Measurements from ENCODE around the gene EPHB1.

Gene EPHB1

GRCh38 chr3:135176881-135177280, 381.8 kb downstream of the EPHB1 start:
- DNase-seq = no peak

- DNase-seq = no peak
Measured at GRCh38 chr3:135178566-135178965, 383.5 kb downstream of the EPHB1 start.

GRCh38 chr3:135181408-135181807, 386.3 kb downstream of the EPHB1 start:
- DNase-seq = no peak

GRCh38 chr3:135182364-135182998, 387.4 kb downstream of the EPHB1 start:
- no peak for DNase-seq

- DNase-seq = no peak
Measured at GRCh38 chr3:135190658-135191057, 395.6 kb downstream of the EPHB1 start.

DNA sequence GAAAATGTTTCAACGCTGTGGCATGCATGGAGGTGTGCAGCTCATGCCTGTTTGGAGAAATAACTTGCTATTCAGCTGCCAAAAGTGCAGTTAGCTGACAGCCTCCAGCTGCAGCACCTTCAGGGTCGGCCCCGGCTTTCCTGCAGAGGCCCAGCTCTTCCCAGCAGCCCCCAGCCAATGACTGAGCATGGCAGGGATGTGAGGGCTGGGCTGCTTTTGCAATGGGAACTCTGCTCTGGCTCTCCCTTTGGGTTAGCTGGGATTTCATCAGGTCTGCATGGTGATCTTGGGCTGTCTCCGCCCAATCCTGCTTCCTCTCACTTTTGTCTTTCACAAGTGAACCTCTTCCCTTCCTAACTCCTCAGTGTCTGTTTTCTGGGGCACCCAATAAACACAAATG, 396.6 kb downstream of the EPHB1 start:
- DNase-seq = no peak

- no peak for DNase-seq
Measured at GRCh38 chr3:135192929-135193328, 397.9 kb downstream of the EPHB1 start.

DNA sequence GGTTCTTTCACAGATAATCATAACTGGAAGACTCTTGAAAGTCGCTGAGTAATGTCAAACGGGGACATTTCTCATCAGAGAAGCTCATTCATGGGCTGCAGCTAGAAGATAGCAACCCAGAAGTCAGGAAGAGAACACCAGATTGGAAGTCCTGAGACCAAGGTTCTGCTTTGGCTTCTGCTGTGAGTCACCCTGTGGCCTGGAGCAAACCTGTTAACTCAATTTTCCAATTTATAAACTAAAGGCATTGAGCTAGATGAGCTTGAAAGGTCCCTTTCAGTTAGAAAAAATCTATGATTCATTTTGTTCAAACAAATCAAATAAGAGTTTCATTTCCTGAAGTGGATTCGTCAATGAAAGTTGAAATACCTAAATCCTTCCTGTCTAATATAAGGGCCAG, 402.2 kb downstream of the EPHB1 start:
- DNase-seq = peak; percentile 79

DNA sequence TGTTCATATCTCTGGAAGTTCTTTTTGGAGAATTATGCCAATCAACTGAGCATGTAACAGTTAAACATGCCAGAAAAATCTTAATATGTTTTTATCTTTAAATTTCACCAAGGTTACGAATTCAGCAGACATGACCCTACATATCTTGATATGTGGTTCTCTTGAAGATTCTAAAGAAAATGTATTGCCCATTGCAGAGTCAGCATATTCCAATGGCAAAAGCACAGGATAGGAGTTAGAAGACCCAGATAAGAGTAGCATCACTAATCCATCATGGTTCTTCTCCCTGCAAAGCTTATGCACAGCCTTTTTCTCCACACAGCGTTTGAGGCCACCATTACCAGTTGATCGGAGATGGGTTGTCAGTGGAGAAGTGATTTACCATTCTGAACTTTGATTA, 402.8 kb downstream of the EPHB1 start:
- DNase-seq = no peak

- no peak for DNase-seq
Measured at GRCh38 chr3:135199137-135199536, 404.1 kb downstream of the EPHB1 start.

DNA sequence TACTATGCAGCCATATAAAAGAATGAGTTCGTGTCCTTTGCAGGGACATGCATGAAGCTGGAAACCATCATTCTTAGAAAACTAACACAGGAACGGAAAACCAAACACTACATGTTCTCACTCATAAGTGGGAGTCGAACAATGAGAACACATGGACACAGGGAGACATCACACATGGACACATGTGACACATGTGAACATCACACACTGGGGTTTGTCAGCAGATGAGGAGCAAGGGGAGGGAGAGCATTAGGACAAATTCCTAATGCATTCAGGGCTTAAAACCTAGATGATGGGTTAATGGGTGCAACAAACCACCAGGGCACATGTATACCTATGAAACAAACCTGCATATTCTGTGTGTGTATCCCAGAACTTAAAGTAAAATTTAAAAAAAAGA, 408.0 kb downstream of the EPHB1 start:
- no peak for DNase-seq

DNA sequence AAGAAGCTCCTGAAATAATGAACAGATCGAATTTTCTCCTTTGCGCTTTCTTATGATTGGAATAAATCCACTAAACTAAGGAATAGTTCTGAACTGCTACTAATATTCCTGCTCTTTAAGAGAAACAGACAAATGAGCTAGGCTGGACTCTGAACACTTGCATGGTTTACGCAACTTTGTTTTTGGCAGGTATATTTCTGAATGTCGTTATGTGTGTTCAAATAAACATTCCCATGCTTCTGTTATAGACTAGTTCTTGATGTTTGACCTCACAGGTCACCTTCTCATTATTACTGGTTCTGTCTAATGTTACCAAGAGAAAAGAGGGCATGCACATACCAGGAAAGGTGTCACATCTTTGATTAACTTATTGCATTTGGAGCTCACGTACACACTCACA, 418.2 kb downstream of the EPHB1 start:
- DNase-seq = no peak

GRCh38 chr3:135213822-135214221, 418.8 kb downstream of the EPHB1 start:
- DNase-seq = no peak

DNA sequence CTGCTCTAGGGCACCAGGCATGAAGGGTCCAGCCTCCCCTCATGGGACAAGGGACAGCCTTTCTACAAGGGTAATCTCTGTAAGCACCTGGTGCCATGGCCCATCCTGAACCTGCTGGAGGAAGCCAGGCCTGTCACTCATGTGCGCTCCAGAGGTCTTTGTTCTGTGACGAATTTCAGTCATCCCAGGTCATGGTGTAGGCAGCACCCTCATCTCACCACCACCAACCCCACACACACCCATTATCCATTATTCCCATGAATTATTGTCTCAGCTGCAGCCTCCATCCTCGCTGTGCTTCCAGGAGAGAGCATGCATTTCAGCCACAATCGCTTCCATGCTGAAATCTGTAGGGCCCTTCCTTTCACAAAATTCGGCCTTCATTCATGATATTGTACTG, 419.3 kb downstream of the EPHB1 start:
- no peak for DNase-seq

DNA sequence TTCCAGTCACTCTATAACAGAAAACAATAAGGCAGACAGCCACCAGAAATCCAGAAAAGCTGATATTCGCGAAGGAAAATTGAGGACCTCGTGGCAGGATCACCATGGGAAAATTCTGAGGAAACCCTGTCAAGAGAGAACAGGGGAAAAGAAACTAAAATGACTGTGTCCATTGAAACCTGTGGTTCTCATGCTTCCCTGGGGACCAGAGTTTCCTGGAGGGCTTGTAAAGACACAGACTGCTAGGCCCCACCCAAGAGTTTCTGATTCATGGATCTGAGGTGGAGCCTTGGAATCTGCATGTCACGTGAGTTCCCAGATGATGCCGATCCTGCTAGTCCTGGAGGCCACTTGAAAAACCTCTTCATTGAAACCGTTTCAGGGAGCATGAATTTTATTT, 420.5 kb downstream of the EPHB1 start:
- no peak for DNase-seq

GRCh38 chr3:135216659-135217058, 421.6 kb downstream of the EPHB1 start:
- no peak for DNase-seq

DNA sequence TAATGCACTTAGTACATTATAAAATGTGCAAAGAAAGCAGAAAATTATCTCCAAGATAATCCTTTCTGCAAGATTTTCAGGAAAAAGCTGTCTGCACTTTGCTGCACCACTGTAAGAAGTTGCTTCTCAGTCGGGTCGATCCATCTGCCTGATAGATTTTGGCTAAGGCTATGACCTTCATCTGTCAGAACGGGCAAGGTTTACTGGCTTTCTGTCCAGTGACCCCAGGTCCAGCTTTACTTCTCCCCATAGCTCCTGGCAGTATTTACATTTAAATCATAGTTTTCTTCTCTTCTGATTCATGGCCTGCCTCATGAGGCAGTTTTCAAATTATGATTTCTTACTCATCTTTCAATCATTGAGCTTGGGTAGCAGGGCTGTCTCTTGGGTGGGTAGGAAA, 422.7 kb downstream of the EPHB1 start:
- DNase-seq = no peak

DNA sequence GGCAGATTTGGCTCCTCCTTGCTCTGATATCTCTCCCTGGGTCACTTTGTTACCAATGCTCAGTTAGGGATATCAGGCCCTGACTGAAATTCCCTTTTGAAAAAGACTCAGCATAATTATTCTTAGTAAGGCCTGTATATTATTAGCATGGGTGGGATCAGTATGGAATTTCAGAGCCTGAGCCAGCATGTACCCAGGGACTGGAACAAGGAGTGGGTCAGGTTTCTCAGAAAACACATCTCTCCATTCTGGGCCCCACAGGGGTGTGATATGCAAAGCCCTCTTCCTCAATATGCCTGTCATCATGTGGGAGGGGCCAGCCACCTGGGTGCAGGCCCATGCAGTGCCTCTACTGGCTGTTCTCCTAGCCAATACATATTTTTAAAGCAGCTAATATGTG, 423.2 kb downstream of the EPHB1 start:
- no peak for DNase-seq

GRCh38 chr3:135218782-135219181, 423.7 kb downstream of the EPHB1 start:
- DNase-seq = no peak

DNA sequence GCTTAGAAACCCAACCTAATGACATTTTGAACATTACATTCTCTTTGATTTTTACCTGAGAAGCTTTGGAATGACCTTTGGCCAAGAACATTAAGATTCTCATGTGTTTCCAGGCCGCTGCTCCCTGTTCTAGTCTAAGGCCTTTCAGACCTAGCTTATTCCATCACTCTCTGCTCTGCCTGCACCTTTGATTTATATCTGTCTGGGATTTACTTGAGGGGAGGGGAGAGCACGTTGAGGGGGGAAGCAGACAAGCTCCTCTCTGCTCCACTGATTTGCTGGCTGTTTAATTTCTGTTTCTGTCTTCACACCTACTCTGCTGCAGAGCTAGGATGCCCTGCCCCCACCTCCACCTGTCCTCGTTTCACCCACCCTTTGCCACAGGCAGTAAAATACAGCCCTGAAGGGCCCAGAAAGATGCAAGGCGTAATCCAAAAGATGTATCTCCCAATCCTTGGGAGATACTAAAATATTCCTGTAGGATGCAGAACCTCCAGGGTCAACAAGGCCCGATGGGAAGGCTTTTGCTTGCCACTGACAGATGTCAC, 429.8 kb downstream of the EPHB1 start:
- DNase-seq = no peak

DNA sequence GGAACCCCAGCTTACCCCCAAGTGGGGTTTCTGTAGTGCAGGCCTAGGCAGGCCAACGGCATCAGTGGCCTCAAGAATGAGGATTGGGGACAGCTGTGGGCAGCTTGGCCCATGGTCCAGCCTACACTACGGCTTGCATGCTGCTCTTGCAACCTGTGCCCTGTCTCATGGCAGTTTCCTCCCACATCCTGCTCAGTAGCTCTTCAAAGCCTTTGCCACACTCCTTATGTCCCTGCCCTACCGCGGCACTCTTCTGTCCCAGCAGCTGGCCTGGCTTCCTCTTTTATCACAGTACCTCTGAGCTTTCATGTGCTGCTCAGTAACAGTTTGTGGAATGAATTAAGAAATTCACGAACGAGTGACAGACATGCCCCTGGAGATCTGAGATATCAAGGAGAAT, 431.0 kb downstream of the EPHB1 start:
- DNase-seq = peak; percentile 46

- DNase-seq = no peak
Measured at GRCh38 chr3:135228201-135228600, 433.1 kb downstream of the EPHB1 start.

DNA sequence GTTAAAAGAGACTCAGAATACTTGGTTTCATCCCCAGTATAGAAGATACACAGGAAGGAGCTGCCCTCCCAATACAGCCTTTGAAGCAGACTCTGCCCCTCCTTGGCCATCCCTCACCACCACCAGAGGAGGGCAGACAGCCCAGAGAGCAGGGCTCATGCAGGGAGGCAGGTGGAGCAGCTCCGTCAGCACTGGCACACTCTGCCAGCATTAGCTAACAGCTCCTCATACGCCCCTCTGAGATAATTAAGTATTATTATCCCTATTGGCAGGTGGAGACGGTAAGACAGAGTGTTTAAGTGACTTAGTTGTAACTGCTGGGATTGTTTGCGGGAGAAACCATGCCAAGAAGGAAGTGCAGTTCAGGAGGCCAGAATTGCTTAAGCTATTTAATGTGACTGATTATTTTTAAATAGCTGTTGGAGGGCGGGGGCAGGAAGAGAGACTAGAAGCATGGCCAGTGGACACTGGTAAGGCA, 434.0 kb downstream of the EPHB1 start:
- DNase-seq = no peak

- DNase-seq = no peak
Measured at GRCh38 chr3:135231737-135232136, 436.7 kb downstream of the EPHB1 start.

DNA sequence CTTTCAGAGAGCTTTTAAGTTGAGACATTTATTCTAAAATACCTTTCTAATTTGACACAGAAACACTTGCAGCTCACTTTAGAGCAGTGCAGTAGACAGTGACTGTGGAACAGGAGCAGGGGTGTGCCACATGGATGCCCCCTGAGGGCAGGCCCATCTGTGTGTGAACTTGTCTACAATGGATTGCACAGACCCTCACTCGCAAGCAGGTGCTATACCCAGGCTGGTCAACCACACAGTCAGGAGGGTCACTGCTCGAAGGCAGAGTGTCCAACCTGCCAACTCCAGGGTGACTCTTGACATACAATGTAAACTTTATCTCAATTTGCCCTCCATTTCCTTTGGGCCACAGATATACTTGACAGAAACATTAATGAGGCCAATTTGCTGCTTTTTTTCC, 437.2 kb downstream of the EPHB1 start:
- DNase-seq = no peak
